ENCODE results near the gene FAM53C.

DNA sequence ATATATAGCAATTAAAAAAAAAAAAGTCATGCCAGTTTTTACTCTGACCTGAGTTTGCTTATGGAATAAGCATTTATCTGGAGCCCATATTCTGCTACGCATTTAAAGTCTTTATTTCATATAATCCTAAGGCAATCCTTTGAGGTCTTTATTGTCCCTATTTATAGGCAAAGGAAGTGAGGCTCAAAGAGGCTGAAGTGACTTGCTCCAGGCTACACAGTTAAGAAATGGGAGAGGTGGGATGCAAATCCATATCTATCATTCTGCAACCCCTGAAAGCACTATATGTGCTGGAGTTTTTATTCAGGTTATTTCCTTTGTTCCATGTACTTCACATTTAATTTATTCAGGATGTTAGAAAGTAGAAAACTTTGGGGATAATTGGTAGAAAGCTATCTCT lies 26.5 kb downstream of the FAM53C start:
- TF ChIP-seq POLR2A (IDR thresholded peaks at IDR 0.05; ENCODE audit: borderline replicate concordance, extremely low read depth, insufficient read depth, insufficient read length) (no peak), EZH2 (IDR thresholded peaks at IDR 0.05) (no peak), CEBPB (IDR thresholded peaks at IDR 0.05; ENCODE audit: low read depth) (no peak), SP1 (IDR thresholded peaks at IDR 0.05; ENCODE audit: low read depth) (no peak), FOSL1 (IDR thresholded peaks at IDR 0.05; ENCODE audit: low read depth) (no peak)
- TF ChIP-seq, protein P1, sequence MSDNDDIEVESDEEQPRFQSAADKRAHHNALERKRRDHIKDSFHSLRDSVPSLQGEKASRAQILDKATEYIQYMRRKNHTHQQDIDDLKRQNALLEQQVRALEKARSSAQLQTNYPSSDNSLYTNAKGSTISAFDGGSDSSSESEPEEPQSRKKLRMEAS (IDR thresholded peaks at IDR 0.05) = no peak
- TF ChIP-seq, protein P2, sequence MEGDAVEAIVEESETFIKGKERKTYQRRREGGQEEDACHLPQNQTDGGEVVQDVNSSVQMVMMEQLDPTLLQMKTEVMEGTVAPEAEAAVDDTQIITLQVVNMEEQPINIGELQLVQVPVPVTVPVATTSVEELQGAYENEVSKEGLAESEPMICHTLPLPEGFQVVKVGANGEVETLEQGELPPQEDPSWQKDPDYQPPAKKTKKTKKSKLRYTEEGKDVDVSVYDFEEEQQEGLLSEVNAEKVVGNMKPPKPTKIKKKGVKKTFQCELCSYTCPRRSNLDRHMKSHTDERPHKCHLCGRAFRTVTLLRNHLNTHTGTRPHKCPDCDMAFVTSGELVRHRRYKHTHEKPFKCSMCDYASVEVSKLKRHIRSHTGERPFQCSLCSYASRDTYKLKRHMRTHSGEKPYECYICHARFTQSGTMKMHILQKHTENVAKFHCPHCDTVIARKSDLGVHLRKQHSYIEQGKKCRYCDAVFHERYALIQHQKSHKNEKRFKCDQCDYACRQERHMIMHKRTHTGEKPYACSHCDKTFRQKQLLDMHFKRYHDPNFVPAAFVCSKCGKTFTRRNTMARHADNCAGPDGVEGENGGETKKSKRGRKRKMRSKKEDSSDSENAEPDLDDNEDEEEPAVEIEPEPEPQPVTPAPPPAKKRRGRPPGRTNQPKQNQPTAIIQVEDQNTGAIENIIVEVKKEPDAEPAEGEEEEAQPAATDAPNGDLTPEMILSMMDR (IDR thresholded peaks at IDR 0.05 in 2 of 3, conservative IDR thresholded peaks at IDR 0.05 in 1 of 3; ENCODE audit: borderline replicate concordance in 1 of 3, insufficient read depth in 1 of 3, low read depth in 2 of 3, low read length in 2 of 3) = no peak
- TF ChIP-seq, protein P3, sequence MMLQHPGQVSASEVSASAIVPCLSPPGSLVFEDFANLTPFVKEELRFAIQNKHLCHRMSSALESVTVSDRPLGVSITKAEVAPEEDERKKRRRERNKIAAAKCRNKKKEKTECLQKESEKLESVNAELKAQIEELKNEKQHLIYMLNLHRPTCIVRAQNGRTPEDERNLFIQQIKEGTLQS (IDR thresholded peaks at IDR 0.05) = no peak
